ENCODE results near the gene SLC4A5.
"Not testable (repeated sequence)": the region's sequence is repeated elsewhere in the genome, so short reads cannot be mapped to it uniquely, and the experiment has no call there.

Gene SLC4A5

DNA sequence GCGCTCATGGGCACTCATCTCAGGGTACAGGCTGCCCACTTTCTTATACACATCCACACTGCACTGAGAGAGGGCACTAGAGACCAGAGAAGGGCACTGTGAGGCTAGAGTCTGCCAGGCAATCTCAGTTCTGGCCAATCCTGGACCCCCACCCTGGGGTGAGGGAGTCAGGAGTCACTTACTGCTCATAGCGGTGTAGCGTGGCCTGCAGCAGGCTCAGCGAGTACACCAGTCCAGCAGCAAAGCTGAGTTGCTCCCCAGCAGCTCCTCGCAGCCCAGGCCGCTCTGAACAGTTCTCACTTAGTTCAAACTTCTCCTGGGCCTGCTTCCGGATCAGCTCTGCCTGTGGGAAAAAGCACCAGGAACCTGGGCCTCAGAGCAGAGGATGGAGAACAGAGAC, 24.6 kb upstream of the SLC4A5 start:
- no peak for DNase-seq (ENCODE audit: low read depth in 3 of 3)

DNA sequence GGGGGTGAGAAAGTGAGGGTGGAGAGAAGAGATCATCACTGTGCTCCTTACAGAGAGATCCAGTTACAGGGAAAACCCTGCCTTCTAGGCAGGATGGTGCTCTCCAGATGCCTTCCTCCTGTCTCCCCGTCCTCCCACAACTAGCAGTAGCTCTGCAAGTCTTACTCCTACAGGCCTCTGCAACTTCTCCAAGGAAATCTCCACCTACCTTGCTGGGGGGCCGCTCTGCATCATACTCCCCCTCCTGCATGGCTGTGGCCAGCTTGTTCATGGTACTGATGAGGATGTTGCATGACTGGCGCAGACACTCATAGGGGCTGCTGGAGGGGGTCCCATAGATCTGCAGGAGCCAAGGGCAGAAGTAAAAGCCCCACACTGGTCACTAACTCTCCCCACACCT, 22.8 kb upstream of the SLC4A5 start:
- DNase-seq (ENCODE audit: low read depth in 3 of 3) = no peak

DNA sequence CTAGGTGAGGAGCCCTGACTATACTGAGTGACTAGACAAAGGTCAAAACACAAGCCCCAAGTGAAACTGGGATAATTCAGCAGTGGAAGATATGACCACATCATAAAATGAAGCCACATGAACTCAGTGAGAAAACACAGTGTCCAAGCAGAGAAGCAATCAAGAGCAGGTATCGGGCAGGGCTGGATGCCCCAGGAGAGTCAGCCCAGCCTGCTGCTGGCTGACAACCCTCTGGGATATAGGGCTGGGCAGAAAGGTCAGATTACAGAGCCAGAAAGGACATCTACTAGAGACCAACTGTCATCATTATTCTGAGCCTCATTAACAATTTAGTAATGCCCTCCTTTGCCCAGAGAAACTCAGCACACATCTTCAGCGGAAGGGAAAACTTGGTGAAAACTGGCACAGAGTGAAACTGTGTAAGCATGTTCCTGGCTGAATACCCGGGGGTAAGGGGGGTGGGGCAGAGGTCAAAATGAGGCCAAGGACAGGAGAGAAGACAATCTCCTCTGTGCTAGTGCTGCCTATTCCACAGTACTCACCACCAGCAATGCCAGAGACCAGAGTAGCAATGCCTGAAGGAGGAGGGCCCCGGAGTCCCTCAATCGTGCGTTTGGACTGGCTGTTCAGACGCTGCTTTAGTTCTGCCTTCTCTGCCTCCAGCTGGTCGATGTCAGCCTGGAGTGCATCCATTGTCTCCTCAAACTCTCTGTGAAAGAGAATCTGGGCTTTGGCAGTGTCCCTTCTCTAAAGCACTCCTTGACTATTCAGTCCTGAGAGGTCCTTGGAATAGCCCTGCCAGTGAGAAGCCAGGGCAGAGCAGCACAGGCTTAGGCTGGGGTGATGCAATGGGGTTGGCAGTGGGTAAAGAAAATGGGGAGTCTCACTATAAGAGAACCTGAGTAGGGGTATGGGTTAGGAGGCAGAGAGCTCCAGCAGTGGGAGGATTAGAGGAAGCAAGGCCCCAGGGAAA, 21.6 kb upstream of the SLC4A5 start:
- no peak for DNase-seq (ENCODE audit: low read depth in 3 of 3)

DNA sequence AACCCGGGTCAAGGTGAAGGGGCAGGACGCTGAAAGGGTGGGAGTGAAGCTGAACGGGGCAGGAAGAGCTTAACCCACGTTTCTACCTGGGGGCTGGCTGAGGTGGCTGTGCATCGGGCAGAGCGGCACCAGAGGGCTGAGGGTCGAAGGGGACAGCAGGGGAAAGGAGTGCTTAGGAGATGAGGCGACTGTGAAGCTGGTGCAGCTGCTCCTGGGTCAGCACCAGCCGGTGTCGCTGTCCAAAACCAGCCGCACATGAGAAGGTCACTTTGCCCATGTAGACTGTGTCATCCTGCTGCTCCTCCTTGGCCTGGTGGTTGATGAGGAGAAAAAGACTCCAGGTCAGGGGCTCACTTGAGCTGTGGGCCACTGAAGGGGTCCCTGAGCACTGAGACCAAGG, 18.1 kb upstream of the SLC4A5 start:
- DNase-seq (ENCODE audit: low read depth in 3 of 3) = no peak

DNA sequence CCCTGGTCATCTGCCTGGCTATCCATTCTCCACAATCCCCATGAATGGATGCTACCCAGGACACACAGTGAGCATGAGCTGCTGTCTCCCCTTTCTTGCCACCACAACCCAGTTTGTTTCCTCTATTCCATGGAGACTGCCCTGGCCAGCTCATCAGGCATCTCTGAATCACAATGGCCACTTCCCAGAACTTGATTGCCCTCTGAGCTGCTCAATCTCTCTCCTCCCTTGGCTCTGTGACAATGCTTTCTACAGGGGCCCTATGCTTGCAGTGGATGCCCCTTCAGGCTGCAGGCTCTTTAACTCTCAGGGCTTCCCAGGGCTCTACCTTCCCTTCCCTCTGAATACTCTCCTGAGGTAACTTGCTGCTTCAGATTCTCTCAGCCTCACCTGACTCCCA, 14.4 kb upstream of the SLC4A5 start:
- no peak for DNase-seq (ENCODE audit: low read depth in 3 of 3)

DNA sequence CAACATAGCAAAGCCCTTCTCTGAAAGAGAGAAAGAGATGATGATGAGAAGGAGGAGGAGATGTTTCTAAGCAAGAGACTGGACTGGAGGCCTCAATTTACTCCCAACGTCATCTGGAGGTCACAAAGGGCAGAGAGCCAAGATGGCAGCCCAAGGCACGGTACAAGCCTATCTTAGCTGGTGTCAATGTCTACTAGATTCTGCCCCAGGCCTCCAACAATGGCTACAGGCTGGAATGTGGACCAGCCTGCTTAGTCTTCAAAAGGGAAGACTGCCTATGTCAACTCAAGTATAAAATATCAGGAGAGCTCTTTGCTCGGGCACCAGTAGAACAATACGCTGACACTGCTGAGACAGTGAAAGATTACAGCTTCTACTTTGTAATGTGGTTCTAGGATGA, 6.7 kb upstream of the SLC4A5 start:
- no peak for DNase-seq (ENCODE audit: low read depth in 3 of 3)

DNA sequence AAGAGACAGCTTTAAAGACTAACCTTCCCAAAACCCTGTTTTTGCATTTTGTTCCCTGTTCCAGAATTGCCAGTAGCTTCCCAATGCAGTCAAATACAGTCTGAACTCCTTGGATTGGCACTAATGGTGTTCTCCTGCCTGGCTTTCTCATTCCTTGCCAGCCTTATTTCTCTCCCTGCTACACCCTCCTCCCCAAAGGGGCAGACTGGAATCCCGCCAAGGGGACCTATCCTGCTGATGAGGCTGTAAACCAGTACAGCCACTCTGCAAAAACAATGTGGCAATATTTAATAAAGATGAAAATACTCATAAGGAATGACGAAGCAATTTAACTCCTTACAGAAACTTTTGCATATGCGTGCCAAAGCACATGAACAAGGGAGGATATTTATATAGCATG, 4.5 kb upstream of the SLC4A5 start:
- no peak for DNase-seq (ENCODE audit: low read depth in 3 of 3)

DNA sequence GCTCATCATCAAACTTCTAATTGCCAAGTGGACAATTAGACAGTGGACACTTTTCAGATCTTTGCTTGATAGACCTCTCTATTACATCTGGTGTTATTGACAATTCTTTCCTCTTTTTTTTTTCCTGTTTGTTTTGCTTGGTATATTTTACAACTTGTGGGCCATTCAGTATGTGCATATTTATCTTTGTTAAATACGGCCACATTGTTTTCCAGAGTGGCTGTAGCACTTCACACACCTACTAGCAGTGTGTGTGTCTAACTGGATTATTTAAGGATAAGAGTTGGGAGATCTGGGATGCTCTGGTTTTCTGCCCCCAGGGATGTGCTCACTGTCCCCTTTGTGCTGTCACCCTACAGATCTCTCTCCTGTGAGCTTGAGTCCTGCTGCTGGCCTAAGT, 4.1 kb upstream of the SLC4A5 start:
- DNase-seq (ENCODE audit: low read depth in 3 of 3) = no peak

DNA sequence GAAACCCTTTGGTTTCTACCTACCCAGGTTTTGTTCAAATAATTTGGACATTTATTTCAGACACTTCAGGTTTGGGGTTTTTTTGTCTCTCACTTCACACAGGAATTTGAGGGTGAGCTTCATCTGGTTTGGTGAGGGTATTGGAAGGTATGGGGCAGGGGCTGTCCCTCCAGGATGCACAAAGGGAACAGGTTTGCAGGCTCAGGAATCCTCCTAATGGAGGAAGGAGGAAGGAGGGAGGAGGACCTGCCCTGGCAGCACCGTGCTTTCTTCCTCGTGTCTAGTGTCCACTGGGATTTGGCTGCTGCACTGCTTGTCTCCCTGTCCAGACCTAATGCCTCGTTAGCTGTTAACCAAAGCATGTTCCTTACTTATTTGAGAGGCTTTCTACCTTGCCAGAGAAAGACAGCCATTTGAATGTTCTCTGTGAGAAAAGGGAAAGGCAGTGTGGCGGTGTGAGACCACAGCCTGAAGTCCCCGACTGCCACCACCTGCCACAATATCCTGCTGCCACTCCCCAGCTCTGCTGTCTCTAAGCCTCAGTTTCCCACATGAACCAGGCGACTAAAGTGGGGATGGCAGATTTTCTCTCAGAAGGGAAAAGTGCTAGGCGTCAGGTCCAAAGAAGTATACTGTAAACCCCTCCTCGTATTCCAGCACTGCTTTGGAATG, 2.2 kb upstream of the SLC4A5 start:
- no peak for DNase-seq (ENCODE audit: low read depth in 3 of 3)

DNA sequence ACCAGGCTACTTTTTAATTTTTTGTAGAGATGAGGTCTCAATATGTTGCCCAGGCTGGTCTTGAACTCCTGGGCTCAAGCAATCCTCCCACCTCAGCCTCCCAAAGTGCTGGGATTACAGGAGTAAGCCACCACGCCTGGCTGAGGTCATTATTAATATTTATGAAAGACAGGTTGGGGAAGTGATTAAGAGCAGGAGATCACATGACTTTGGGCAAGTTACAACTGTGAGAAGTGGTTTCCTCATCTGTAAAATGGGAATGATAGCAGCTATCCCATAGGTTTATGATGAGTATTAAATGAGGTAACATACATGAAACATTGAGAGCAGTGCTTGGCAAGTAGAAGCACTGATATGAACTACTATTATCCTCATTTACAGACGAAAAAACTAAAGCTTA, 7.0 kb downstream of the SLC4A5 start:
- DNase-seq (ENCODE audit: low read depth in 3 of 3) = not testable (repeated sequence)

DNA sequence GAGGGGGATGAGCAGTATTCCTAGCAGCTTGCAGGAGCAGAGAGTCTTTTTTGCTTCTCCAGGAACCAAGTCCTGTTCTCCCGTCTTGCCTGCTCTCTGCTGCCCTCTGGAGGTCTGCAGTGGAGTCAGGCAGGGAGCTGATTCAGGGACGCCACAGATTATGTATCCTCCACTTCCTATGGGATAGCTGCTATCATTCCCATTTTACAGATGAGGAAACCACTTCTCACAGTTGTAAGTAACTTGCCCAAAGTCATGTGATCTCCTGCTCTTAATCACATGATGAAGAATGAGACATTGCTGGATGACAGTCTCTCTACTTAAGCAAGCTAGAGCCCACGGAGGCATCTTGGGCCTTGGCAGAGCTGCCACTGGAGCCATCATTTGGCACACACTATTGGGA, 8.3 kb downstream of the SLC4A5 start:
- DNase-seq (ENCODE audit: low read depth in 3 of 3) = peak; percentile 56 to 71 (median 60)

DNA sequence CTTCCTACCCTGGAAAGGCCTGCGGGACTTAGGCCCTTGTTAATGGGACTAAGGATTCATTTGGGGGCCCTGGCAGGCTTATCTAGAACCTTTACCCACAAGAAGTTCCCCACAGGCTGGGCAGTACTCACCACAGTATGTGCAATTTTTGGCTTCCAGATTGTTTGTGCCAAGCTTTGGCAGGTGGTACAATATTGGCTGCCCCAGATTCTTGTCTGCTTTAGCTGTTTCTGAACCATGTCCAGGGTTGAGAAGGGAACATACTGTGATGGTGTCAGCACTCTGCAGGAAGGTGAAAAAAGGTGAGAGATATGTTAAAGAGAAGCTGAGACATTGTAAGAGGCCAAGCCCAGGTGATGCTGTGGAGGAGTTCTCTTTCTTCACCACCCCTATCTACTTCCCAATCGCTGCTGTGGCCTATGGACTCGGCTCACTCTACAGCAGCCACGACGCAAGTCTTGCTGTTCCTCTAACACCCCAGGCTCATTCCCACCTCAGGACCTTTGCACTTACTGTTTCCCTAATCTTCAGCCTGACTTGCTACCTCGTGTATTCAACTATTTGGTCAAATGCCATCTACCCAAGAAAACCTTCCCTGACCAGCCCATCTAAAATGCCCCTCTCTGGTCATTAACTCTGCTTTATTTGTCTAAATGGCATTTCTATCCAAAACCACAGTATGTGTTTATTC, 9.2 kb downstream of the SLC4A5 start:
- DNase-seq (ENCODE audit: low read depth in 3 of 3) = no peak

DNA sequence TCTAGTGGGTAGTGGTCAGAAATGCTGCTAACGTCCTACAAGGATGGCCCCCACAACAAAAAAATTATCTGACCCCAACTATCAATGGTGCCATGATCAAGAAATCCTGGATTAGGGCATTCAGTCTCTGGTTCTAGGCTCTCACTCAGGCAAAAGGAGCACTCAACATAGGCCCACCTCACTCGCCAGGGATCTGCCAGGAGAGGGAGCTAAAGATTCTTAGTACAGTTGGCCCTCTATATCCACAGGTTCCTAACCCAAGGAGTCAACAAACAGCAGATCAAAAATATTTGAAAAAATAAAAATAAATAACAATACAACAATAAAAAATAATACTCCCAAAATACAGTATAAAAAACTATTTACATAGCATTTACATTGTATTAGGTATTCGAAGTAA, 10.0 kb downstream of the SLC4A5 start:
- peak in 1 of 3 experiments; percentile 3 for DNase-seq (ENCODE audit: low read depth in 3 of 3)

DNA sequence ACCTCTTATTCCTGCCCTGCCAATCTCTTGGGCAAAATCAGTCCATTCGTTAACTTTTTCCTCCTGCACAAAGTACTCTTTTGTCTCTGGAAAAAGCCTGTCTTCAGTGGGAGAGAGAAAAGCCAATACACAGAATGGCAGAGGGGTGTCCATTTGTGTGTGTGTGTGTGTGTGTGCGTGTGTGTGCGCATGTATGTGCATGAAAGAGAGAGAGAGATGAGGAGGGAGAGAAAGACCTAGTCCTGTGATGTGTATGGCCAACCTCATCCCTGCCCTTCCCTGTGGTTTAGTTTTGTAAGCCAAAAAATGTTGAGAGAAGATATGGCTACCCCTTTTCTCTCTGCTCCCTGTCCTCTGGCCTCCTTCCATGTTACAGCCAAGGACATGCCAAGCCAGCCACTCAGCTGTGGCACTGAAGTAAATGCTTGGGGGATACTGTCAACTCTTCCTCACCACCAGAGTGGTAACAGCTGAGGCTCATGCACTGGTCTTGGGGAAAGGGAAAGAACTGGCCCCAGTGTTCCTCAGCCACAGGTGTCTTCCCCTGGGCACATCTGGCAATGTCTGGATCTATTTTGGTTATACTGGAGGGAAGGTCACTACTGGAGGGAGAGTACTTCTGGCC, 10.6 kb downstream of the SLC4A5 start:
- no peak for DNase-seq (ENCODE audit: low read depth in 3 of 3)

DNA sequence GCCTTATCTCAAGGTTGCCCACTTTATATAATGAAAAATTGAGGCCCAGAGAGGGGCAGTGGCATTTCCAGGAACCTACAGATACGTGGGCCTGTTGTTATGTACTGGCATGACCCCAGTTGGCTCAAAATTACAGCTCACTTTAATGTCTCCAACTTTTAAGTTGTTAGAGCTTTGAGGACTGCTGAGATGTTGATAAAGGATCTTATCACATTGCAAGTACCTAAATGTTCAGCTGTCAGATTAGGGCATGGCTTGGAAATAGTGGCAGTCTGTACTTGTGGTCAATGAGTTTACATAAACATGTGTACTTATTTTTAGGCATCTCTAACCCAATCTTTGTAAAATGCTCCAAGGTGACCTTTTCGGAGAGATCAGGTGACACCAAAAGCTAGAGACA, 14.6 kb downstream of the SLC4A5 start:
- DNase-seq (ENCODE audit: low read depth in 3 of 3) = no peak

DNA sequence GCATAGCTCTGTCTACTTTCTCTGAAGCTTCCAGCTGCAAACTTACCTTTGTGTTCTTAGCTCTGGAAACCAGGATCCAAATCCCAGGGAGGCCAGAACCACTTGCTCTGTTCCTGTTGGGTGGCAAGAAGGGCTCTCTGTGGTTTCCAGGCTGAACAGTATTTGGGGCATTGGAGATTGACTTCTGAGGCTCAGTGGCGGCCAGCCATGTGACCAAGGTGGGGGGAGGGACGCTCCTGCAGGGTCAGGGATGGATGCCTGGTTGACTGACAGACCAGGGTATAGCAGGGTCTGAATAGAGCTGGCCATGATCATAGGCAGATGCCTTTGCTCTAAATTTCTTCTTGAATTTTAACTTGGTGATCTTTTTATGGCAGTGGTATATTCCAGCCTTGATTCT, 15.1 kb downstream of the SLC4A5 start:
- DNase-seq (ENCODE audit: low read depth in 3 of 3) = no peak

DNA sequence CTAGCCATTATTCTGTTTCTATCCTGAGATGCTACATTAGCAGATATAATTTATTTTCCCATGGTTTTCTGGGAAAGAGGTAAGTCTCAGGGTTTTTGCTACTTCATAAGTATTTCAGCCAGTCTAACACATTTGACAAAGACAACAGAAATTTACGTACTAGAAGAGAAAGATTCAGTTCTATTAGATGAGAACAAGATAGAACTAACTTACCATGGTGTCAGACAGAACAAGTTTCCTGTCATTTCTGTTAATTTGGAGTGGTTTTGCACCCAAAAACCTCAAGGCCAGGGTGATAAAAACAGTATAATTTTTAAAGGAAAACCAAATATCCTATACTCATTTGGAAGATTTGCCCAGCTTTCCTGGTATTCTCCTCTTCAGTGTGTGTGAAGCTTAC, 15.6 kb downstream of the SLC4A5 start:
- no peak for DNase-seq (ENCODE audit: low read depth in 3 of 3)

DNA sequence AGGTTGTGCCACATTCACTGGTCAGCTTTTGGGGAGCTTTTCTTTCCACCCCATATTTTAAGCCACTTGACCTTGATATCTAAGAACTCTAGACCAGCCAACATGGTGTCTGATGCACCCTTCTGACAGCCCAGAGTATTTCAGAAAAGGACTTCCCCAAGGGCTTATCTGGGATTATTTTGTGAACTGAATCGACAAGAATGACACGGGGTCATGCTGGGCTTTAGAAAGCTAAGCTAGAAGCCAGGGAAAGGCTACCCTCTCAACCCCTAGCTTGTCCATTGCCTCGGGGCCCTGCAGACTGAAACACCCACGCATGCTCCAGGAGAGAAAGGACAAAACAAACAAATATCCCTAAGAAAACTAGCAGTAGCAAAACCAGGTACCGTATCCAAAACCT, 16.0 kb downstream of the SLC4A5 start:
- DNase-seq (ENCODE audit: low read depth in 3 of 3) = no peak

DNA sequence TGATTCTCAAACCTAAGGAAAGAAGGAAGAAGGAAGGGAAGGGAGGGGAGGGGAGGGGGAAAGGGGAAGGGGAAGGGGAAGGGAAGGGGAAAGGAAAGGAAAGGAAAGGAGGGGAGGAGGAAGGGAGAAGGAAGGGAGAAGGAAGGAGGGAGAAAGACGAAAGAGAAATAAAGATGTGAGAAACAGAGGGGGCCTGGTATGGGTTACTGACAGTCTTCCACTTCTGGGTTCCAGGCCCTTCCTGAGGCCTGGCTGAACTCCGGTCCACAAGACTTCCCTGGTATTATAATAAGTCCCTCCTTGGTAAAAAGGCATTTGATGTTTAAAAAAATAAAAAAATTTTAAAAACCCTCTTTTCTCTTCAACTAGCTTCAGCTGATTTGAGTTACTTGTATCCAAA, 17.4 kb downstream of the SLC4A5 start:
- DNase-seq (ENCODE audit: low read depth in 3 of 3) = no peak

DNA sequence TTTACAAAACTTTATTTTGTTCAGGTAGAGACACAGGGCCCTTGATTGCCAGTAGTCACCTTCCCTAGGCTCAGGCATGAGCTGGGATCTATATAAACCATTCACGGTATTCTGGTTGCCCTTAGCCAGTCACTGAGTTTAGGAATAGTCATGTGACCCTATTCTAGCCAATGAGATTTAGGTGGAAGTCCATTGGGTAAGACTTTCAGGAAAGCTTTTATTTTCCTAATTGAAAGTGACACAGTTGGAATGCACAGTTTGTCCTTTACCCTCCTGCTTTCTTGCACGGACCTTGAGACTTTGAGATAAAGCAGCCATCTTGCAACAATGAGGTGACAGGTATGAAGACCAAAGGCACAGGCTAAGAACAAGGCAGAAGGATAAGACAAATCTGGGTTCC, 21.5 kb downstream of the SLC4A5 start:
- no peak for DNase-seq (ENCODE audit: low read depth in 3 of 3)

DNA sequence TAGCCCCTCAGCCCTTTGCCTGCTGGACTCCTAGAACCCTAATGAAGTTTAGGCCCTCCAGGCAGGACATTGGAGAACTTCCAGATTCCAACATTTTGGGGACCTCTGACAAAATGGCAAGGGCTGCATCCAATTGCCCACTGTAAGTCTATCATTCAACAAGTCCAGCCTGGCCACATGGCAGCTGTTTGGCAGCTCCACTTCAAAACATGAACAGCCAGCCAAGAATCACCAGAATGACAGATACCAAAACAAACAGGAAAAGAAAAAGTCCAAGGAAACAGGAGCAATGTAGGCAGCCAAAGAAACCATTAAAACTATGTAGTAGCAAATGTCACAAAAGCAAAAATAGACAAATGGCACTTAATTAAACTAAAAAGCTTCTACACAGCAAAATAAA, 25.5 kb downstream of the SLC4A5 start:
- no peak for DNase-seq (ENCODE audit: low read depth in 3 of 3)

DNA sequence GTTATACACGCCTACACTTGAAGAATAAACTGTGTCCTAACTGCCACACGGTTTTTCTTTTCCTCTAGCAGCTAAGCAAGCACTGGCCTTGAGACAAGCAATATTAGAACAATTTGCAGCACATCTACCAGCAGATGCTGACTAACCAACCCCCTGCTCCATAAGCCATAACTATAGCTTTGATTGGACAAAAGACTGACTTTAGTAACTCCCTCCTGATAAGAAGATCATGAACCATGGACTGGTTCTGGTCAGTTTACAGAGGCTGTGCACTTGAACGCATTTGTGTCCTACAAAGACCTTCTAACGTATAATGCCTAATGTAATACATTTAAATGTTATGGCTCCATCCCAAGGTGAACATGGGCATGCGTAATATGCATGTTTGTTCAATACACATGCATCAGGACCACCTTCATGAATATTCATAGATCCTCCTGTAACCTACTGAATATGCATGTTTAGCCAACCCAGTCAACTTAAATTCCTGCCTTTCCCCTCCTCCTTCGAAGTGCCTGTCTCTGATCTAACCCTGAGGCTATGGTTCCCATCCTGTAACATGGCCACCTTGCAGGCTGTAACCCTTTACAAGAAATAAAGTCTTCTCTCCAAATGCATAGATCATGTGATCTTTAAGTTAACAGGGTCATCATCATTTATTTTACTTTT, 26.5 kb downstream of the SLC4A5 start:
- no peak for DNase-seq (ENCODE audit: low read depth in 3 of 3)
